HG03175 (cell line): Measurements from ENCODE around the gene ABCA12.
"Not testable (repeated sequence)": the region's sequence is repeated elsewhere in the genome, so short reads cannot be mapped to it uniquely, and the experiment has no call there.

Source experiments
- ATAC-seq: cut with Tn5 transposase; IDR thresholded peaks from one replicate; pipeline ENCODE4 v1.9.1; 2021; ENCODE audit warnings: mild to moderate bottlenecking, moderate library complexity; ENCODE audit not compliant: unreplicated experiment

The ABCA12 gene, protein sequence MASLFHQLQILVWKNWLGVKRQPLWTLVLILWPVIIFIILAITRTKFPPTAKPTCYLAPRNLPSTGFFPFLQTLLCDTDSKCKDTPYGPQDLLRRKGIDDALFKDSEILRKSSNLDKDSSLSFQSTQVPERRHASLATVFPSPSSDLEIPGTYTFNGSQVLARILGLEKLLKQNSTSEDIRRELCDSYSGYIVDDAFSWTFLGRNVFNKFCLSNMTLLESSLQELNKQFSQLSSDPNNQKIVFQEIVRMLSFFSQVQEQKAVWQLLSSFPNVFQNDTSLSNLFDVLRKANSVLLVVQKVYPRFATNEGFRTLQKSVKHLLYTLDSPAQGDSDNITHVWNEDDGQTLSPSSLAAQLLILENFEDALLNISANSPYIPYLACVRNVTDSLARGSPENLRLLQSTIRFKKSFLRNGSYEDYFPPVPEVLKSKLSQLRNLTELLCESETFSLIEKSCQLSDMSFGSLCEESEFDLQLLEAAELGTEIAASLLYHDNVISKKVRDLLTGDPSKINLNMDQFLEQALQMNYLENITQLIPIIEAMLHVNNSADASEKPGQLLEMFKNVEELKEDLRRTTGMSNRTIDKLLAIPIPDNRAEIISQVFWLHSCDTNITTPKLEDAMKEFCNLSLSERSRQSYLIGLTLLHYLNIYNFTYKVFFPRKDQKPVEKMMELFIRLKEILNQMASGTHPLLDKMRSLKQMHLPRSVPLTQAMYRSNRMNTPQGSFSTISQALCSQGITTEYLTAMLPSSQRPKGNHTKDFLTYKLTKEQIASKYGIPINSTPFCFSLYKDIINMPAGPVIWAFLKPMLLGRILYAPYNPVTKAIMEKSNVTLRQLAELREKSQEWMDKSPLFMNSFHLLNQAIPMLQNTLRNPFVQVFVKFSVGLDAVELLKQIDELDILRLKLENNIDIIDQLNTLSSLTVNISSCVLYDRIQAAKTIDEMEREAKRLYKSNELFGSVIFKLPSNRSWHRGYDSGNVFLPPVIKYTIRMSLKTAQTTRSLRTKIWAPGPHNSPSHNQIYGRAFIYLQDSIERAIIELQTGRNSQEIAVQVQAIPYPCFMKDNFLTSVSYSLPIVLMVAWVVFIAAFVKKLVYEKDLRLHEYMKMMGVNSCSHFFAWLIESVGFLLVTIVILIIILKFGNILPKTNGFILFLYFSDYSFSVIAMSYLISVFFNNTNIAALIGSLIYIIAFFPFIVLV (N-terminal part only)

DNA sequence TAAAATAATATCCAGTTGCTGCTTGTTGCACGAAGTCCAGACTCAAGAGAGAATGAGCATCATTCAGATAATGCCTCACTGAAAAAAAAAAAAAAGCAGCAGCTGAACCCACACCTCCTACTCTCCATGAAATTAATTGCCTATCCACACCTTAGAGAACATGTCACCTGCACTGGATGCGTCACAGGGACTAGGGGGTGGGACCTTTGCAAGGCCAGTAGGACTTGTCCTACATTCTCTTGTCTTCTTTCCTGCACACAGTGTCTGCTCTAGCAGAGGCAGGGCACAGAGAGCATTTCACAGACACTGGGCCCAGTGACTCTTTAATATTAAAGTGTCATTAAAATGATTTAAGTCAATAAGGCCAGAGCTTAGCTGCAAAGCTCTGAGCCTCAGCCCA is at the start of gene ABCA12:
Gene ABCA12 (minus strand): TSS at position 148 of the 400 bp plus-strand sequence. CDS start 418 bp downstream, outside the sequence.
- ATAC-seq, result no peak

DNA sequence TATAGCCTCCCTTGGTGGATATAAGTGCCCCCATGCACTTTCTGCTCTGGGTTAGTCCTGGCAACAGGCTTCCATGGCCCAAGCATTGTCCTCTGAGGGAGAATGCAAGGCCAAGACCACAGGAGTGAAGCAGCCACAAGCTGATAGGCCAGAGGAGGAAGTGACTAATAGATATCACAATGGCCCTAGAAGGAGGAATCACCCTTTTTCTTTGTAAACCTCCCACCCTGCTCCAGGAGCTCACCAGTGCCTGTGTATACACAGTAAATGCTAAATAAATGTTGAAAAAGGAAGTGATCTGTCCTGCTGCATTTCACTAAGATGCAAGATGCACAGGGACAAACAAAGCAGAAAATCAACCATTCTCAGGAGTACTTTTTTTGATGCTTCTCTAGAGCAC is 49.7 kb upstream of the ABCA12 start:
- no peak for ATAC-seq

DNA sequence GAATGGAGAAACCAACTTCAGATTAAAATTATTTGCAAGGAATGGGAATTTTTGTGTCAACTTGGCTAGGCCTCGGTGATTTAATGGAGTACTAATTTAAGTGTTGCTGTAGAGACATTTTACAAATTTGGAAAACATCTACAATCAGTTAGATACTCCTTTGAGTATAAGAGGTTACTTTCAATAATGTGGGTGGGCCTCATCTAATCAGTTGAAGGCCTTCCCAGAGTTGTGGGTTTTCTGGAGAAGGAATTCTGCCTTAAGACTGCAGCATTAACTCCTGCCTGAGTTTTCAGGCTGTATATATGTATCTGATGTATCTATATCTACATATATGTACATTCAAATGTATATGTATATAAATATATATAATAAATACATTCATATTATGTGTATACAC is 47.6 kb upstream of the ABCA12 start:
- no peak for ATAC-seq

DNA sequence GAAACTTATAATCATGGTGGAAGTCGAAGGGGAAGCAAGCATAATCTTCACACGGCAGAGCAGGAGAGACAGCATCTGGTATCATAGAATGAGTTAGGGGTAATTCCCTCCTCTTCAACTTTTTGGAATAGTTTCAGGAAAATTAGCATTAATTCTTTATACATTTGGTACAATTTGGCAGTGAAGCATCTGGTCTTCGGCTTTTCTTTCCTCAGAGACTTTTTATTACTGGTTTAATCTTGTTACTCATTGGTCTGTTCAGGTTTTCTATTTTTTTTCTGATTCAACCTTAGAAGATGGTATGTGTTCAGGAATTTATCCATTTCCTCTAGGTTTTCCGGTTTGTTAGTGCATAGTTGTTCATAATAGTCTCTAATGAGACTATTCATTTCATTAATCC is 39.7 kb upstream of the ABCA12 start:
- ATAC-seq, result no peak

DNA sequence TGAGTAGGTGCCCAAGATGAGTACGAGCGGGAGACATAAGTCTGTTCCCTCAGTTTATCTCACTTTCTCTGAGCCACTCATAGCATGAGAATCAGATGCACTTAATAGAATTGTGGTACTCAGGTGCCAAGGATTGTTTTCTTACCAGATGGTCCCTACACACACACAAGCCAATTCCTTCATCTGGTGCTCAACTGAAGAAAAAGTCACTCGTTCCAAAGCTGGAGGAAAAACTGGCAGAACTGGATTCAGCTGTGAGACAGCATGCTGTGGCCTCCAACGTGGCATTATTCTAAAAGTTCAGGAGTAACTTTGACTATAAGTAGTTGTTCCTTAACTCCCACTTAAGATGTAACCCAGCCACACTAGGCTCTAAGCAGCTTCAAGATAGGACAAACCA is 33.4 kb upstream of the ABCA12 start:
- ATAC-seq, result no peak

DNA sequence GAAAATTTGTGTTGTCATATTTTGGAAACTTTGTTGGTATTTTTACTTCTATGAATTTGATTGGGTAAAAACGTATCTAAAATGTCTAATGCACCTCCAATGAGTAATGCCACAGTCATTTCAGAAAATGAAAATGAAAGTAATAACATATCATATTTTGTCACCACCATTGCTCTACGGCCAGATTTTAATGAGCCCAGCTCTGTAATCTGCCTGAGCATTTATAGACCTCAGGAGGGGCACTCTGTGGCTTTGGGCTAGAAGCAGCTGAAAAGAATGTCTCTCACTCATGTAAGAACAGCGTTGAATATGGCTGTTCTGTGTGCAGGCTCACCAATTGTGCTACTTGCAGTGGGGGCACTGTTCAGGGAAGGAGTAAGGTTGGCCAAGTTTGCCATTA is 32.7 kb upstream of the ABCA12 start:
- ATAC-seq, result peak; percentile 88

DNA sequence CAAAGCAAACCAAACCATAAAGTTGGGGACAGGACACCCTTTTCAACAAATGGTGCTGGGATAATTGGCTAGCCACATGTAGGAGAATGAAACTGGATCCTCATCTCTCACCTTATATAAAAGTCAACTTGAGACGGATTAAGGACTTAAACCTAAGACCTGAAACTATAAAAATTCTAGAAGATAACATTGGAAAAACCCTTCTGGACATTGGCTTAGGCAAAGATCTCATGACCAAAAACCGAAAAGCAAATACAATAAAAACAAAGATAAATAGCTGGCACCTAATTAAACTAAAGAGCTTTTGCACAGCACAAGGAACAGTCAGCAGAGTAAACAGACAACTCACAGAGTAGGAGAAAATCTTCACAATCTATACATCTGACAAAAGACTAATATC is 28.1 kb upstream of the ABCA12 start:
- ATAC-seq, result not testable (repeated sequence)

DNA sequence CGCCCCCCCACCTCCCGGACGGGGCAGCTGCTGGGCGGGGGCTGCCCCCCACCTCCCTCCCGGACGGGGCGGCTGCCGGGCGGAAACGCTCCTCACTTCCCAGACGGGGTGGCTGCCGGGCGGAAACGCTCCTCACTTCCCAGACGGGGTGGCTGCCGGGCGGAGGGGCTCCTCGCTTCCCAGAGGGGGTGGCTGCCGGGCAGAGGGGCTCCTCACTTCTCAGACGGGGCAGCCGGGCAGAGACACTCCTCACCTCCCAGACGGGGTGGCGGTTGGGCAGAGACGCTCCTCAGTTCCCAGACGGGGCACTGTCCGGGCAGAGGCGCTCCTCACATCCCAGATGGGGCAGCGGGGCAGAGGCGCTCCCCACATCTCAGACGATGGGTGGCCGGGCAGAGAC is 24.9 kb upstream of the ABCA12 start:
- not testable (repeated sequence) for ATAC-seq

DNA sequence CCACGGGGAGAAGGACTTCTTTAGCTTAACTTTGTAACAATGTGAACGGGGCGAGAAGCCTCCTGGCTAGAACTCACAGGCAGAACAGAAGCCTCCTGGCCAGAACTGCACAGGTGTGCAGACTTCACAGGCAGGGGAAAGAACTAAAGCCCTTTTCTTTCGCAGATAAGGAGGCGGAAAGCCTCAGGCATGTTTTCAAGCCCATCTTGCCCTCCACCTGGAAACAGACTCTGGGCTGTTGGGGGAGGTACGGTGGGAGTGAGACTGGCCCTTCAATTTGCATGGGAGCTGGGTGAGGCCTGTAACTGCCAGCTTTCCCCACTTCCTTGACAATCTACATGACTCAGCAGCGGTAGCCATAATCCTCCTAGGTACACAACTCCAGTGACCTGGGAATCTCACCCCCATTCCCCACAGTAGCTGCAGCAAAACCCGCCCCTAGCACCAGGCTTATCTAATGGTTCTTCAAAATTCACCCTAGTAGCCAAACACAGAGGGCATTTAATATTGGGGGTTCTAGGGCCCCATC is 22.9 kb upstream of the ABCA12 start:
- ATAC-seq, result no peak

DNA sequence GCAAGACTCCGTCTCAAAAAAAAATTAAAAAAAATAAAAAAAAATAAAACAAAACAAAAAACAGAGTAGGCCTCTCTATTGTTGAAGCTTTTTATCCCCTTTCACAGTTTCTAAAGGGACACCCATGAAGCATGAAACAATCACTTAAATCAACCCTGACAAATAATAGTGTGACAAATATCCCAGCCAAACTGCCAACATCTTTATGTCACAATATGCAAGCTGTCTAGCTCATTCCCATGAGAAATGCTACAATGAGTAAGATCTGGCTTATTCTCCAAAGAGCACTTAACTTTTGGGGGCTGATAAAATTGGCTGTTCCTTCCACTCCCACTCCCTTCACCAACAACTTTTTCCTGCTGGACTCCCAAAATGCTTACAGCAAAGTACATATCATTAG is 21.7 kb upstream of the ABCA12 start:
- ATAC-seq, result no peak

DNA sequence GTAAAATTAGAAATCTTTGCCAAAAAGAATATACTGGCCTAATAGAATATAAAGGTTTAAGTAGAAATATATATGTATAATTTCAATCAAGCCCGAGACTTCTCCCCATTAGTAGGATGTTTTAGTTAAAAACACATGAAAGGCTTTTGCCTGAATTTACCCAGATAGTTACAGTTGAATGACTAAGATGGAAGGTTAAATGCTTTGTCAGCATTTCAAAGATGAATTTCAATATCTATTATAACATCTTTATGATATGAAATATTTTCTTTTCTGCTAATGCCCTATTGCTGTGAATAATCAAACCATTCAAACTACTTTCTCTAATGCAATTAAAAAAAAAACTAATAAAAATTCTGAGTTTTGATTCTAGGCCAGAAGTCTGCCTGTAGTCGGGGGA is 18.0 kb upstream of the ABCA12 start:
- no peak for ATAC-seq

DNA sequence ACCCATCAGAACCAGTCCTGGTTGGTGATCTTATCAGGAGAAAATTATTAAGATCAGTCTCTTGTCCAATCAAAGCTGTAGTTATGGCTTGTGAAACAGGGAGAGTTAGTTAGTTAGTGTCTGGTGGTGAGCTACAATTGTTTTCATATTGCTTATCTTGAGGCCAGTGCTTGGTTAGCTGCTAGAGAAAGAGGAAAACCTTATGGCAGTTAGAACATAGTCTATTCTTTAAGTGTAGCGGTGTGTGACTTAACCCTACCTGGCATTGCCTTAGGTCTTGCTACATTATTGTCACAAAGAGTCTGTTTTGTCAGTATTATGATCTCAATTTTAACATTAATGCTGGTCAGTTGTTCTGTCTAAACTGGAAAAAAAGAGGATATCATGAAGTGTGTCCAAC is 11.5 kb upstream of the ABCA12 start:
- no peak for ATAC-seq

DNA sequence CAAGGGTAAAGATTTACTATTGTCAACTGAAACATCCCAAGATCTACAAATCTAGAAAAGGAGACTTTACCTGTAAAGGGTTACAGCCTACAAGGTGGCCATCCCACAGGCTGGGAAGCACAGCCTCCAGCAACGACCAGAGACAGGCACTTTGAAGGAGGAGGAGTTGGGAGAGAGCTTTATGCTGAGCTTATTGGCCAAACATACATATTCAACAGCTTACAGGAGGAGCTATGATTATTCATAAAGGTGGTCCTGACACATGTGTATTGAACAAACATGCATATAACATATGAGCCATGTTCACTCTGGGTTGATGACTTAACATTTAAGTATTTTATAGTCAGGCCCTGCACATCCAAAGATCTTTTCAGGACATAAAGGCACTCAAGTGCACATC is 11.1 kb upstream of the ABCA12 start:
- ATAC-seq, result no peak

DNA sequence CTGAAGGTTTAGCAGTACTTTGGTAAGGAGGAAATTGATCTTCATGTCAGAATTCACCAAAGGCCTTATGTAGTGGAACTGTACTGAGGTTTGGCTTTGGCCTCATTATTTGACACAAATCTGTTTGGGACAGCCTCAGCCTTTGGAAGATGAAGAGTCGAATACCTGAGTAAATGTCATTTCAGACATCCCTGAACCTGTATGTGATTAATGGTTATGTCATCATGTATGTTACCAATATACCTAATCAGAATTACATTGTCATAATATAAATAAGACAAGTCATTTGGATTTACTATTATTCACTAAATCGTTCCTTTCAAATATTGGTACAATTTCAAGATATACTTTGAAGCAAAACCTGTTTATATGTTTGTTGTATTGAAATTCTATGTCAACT is 10.6 kb upstream of the ABCA12 start:
- no peak for ATAC-seq

DNA sequence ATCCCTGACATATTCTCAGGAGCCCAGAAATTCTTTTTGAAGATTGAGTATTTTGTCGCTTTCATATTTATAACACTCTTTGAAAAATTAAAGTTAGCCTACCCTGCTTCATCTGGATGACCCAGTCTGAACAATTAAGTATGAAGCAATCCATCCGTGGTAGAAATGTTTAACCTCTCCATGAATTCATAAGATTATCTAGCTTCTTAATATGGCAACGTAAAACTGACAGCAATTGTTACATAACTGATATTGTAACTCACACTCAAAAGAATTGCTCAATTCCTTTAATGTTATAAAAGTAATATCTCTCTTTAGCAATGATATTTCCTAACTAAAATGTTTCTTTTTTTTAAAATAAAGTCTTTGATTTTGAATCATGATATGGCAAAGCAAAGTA is 7.2 kb upstream of the ABCA12 start:
- no peak for ATAC-seq

DNA sequence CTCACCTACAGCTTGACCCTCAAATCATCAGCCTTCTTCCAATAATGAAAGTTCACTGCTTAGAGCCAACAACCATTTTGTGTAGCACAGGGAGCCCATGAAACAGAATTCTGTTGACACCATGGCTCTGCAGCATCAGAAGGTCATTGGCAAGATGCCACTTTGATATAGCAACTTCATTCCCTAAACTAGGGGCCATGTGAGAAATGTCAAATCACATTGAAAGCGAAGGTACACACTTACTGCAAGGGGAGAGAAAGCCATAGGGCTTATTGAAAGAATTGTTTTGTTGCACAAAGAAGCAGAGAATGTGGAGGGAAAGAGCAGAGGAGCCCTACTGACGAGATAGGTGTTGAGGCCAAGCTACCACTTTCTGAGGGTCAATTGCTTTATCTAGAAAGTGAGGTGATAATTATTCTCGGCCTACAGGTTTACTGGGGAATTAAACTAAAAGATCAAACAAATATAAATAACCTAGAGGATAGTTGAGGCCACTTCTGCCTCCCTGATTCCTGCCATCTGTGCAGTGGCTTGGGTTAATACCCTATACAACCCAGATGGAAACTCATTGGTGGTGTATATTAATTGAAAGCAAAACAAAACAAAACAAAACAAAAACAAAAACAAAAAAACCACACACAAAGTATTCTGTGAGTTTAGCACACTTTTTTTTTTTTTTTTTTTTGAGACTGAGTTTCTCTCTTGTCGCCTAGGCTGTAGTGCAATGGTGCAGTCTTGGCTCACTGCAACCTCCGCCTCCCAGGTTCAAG is 5.9 kb upstream of the ABCA12 start:
- ATAC-seq, result no peak

DNA sequence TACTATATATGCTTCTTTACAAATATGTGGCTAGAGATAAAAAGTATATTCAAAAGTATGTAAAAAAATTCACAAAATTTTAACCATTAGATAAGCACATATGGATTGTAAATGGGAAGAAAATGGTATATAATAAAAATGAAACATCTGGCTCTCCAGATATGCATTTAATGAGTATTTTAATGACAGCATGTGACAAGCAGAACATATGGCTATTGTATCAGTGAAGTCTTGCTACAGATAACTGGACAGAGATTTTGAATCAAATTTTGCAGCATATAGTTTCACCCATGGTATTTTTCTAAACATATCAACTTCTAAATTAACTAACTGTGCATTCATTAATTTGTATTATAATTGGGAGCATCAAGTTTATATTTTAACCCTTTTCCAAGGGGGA is 5.0 kb upstream of the ABCA12 start:
- no peak for ATAC-seq

DNA sequence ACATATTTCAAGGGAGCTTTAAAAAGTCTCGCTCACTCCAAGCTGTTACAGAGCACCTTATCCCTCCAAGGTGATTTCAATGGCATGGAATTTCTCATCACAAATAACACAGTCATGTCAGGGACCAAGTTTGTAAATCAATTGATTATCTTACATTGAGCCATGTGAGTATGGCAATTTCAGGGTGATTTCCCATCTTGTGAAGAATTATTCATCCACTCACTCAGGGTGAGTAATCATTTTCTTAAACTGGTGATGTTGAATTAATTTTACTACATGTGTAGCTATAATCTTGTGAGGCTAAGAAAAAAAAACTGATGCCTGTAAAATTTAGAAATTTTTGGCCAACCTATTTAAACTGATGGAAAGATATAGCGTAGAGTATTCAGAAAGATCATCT is 3.3 kb upstream of the ABCA12 start:
- ATAC-seq, result no peak

DNA sequence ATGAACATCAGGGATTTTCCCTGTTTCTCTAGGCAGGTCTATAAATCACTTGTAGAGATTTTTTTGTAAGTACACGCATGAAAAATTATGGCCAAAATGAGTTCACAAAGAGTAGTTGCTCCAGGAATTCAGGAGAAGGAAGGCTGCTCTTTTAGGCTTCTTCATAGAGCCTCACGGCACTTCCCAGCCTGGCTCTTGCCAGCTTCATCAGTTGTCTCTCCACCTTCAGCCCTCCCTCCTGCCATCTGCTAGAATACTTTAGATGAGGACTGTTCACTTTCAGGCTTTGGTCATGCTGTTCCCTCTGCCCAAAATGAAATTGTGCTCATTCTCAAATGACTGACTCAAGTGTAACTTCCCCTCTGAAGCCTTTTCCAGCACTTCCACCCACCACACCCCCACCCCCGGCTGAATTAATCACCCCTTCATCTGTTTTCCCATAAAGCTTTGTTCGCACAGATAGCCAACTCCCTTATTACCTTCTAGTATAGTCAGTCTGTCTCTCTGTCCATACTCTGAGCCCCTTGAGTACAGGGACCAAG is 1.8 kb upstream of the ABCA12 start:
- no peak for ATAC-seq

DNA sequence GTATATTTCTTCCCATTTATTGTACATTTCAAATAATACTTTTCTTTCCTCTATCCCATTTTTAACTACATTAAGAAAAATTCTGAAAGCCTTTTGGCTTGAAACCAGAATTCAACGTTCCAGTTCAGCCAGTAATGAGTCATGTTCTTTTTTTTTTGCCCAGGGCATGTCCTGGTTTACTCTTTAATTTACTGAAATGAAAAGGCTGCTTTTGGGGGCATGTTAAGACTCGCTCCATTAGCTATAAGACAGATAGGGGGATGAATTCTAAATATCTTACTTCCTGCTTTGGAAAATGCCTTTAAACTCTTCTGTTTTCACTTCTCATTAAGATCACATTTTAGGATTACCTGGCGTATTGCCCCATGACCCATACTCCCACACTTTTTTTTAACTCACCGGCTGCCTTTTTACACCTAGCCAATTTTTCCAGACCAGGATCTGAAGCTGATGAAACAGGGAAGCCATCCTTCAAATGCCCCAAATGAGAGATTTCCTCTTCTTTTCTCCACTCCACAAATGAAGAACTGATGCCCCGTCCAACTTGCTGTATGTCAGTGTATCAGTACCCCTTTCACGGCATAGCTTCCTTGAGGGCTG is 585 bp downstream of the ABCA12 start:
- peak; percentile 40 for ATAC-seq
